Neuronal stem cell (in vitro differentiated cells): ENCODE measurements around the gene PTPRU.

Experiments
- DNase-seq: peaks from one replicate; pipeline ENCODE4 v3.0.0-alpha.2; 2013; ENCODE audit warnings: low spot score
- H2AFZ ChIP-seq: one replicate; pipeline ENCODE4 v1.6.1; 2013; ENCODE audit warnings: mild to moderate bottlenecking, low read length, inconsistent platforms
- H2AK5ac ChIP-seq: 2 replicates; pipeline ENCODE4 v1.6.1; 2013; ENCODE audit warnings: low read depth, mild to moderate bottlenecking, inconsistent platforms, low read length, moderate library complexity, mixed read lengths
- H2BK120ac ChIP-seq: 2 replicates; pipeline ENCODE4 v1.6.1; 2013; ENCODE audit warnings: low read depth, mild to moderate bottlenecking, inconsistent platforms, low read length, moderate library complexity, mixed read lengths
- H2BK12ac ChIP-seq: one replicate; pipeline ENCODE4 v1.6.1; 2013; ENCODE audit warnings: low read length, inconsistent platforms
- H2BK15ac ChIP-seq: 2 replicates; pipeline ENCODE4 v1.6.1; 2013; ENCODE audit warnings: mild to moderate bottlenecking, low read length, inconsistent platforms, mixed read lengths
- H2BK5ac ChIP-seq: one replicate; pipeline ENCODE4 v1.6.1; 2013; ENCODE audit warnings: inconsistent platforms, mild to moderate bottlenecking, low read length, moderate library complexity
- H3K14ac ChIP-seq: one replicate; pipeline ENCODE4 v1.6.1; 2013; ENCODE audit warnings: low read length, inconsistent platforms
- H3K18ac ChIP-seq: 2 replicates; pipeline ENCODE4 v1.6.1; 2013; ENCODE audit warnings: low read length, inconsistent platforms
- H3K23ac ChIP-seq: 2 replicates; pipeline ENCODE4 v1.6.1; 2013; ENCODE audit warnings: low read depth, mild to moderate bottlenecking, mixed read lengths, low read length, inconsistent platforms; ENCODE audit not compliant: poor library complexity
- H3K27ac ChIP-seq: replicated peaks from 3 replicates; pipeline ENCODE4 v1.5.1; 2013; ENCODE audit warnings: low read length, inconsistent platforms
- H3K27me3 ChIP-seq, 3 experiments: 2 replicates each; pipeline ENCODE4 v1.6.1; 2013; ENCODE audit warnings: low read length in 3 of 3, mild to moderate bottlenecking in 2 of 3, inconsistent platforms in 1 of 3, low read depth in 1 of 3, mixed read lengths in 1 of 3, moderate library complexity in 1 of 3; ENCODE audit not compliant: control insufficient read depth in 3 of 3, insufficient read depth in 3 of 3
- H3K36me3 ChIP-seq, 2 donors: replicated peaks in 1 of 2; 2 replicates each; pipeline ENCODE4 v1.6.1; 2013; ENCODE audit warnings: low read length in 2 of 2; ENCODE audit not compliant: control insufficient read depth in 2 of 2, insufficient read depth in 2 of 2
- H3K4ac ChIP-seq: 2 replicates; pipeline ENCODE4 v1.6.1; 2013; ENCODE audit warnings: inconsistent platforms, mild to moderate bottlenecking, low read length, moderate library complexity
- H3K4me1 ChIP-seq, 2 donors: 1 replicate in 1 of 2; 2 replicates in 1 of 2; pipeline ENCODE4 v1.6.1; 2013; ENCODE audit warnings: low read length in 2 of 2, low read depth in 1 of 2; ENCODE audit not compliant: control insufficient read depth in 2 of 2, insufficient read depth in 1 of 2
- H3K4me2 ChIP-seq: one replicate; pipeline ENCODE4 v1.6.1; 2013; ENCODE audit warnings: mild to moderate bottlenecking, low read length, inconsistent platforms; ENCODE audit not compliant: insufficient read depth, poor library complexity, severe bottlenecking
- H3K4me3 ChIP-seq, 2 donors: 2 replicates each; pipeline ENCODE4 v1.5.1; 2013; ENCODE audit warnings: low read length in 2 of 2, mild to moderate bottlenecking in 2 of 2, inconsistent platforms in 1 of 2, moderate library complexity in 1 of 2
- H3K79me1 ChIP-seq: one replicate; pipeline ENCODE4 v1.6.1; 2013; ENCODE audit warnings: low read depth, mild to moderate bottlenecking, inconsistent platforms, low read length, moderate library complexity
- H3K9ac ChIP-seq: one replicate; pipeline ENCODE4 v1.6.1; 2013; ENCODE audit warnings: mild to moderate bottlenecking, low read depth, low read length, inconsistent platforms; ENCODE audit not compliant: poor library complexity
- H3K9me3 ChIP-seq, 2 donors: replicated peaks in 1 of 2; 2 replicates each; pipeline versions ENCODE3 to v1.6.1; 2013; ENCODE audit warnings: low read length in 2 of 2, mild to moderate bottlenecking in 2 of 2, inconsistent platforms in 1 of 2, low read depth in 1 of 2, mixed read lengths in 1 of 2, moderate library complexity in 1 of 2; ENCODE audit not compliant: control insufficient read depth in 2 of 2, insufficient read depth in 1 of 2
- H4K8ac ChIP-seq: one replicate; pipeline ENCODE4 v1.6.1; 2013; ENCODE audit warnings: low read depth, mild to moderate bottlenecking, inconsistent platforms, low read length, moderate library complexity
- H4K91ac ChIP-seq: one replicate; pipeline ENCODE4 v1.6.1; 2013; ENCODE audit warnings: low read length, low read depth, mild to moderate bottlenecking, inconsistent platforms; ENCODE audit not compliant: poor library complexity
- WGBS, 2 donors: extraction: QIAGEN DNeasy Blood & Tissue Kit; methylation state at CpG; one replicate each; pipeline ENCODE4 v1.1.7; 2013; ENCODE audit warnings: missing lambda C conversion rate in 2 of 2, mixed read lengths in 1 of 2; ENCODE audit not compliant: insufficient read length in 2 of 2, insufficient replicate concordance in 1 of 2; ENCODE audit errors: extremely low coverage in 2 of 2; 5-methylcytosine and 5-hydroxymethylcytosine counted together

Gene PTPRU

GRCh38 chr1:29330089-29330488 lies 93.8 kb downstream of the PTPRU start:
- WGBS, 2 donors: no CpG with 5 or more reads among the region's 2 CpGs
- Histone ChIP-seq H3K79me1 (no peaks in the 10 kb centered on the region), H3K14ac (no peak overlapping the region), H4K91ac (no peak overlapping the region), H2AFZ (no peak overlapping the region), H4K8ac (no peak overlapping the region), H3K36me3 (no peaks in the 10 kb centered on the region), H3K4me2 (no peak overlapping the region), H2BK15ac (no peak overlapping the region), H2AK5ac (no peak overlapping the region), H3K27me3 (peaks cover 0 to 6% (median 0%) of the 10 kb centered on the region in 3 experiments), H3K23ac (no peak overlapping the region), H3K9ac (no peak overlapping the region), H2BK5ac (no peak overlapping the region), H3K4me3 (no peak overlapping the region), H3K4ac (no peak overlapping the region), H2BK120ac (no peak overlapping the region), H3K27ac (no peak overlapping the region), H2BK12ac (no peak overlapping the region), H3K4me1 (peaks cover 0 to 9% of the 10 kb centered on the region in 2 donors), H3K18ac (no peak overlapping the region), H3K9me3 (no peaks in the 10 kb centered on the region)
- DNase-seq: no peak

GRCh38 chr1:29330856-29331255 lies 94.5 kb downstream of the PTPRU start:
- H3K79me1 ChIP-seq: no peaks in the 10 kb centered on the region
- no peak overlapping the region for H3K4me2 ChIP-seq
- H3K4me1 ChIP-seq: peaks cover 0 to 1% of the 10 kb centered on the region in 2 donors
- H4K91ac ChIP-seq: no peak overlapping the region
- no peaks in the 10 kb centered on the region for H3K36me3 ChIP-seq
- no peak overlapping the region for H2AFZ ChIP-seq
- DNase-seq: no peak
- no peak overlapping the region for H3K23ac ChIP-seq
- no peak overlapping the region for H3K4ac ChIP-seq
- no peak overlapping the region for H2BK120ac ChIP-seq
- H3K4me3 ChIP-seq: no peak overlapping the region
- H4K8ac ChIP-seq: no peak overlapping the region
- no peak overlapping the region for H2AK5ac ChIP-seq
- no peak overlapping the region for H3K27ac ChIP-seq
- H2BK5ac ChIP-seq: no peak overlapping the region
- no peak overlapping the region for H2BK15ac ChIP-seq
- peaks cover 0 to 6% (median 0%) of the 10 kb centered on the region in 3 experiments for H3K27me3 ChIP-seq
- no peak overlapping the region for H2BK12ac ChIP-seq
- no peak overlapping the region for H3K14ac ChIP-seq
- H3K9me3 ChIP-seq: peaks cover 0 to under 1% of the 10 kb centered on the region in 2 donors
- H3K9ac ChIP-seq: no peak overlapping the region
- WGBS, 2 donors: no CpG with 5 or more reads among the region's 7 CpGs
- H3K18ac ChIP-seq: peak overlapping the region; percentile 20

- H2BK12ac ChIP-seq: no peak overlapping the region
- H2AFZ ChIP-seq: no peak overlapping the region
- peaks cover 0 to 2% of the 10 kb centered on the region in 2 donors for H3K9me3 ChIP-seq
- H3K14ac ChIP-seq: no peak overlapping the region
- no peaks in the 10 kb centered on the region for H3K79me1 ChIP-seq
- H3K18ac ChIP-seq: no peak overlapping the region
- H3K4me3 ChIP-seq: no peak overlapping the region
- no peak overlapping the region for H3K4me2 ChIP-seq
- no peak overlapping the region for H2BK15ac ChIP-seq
- no peak overlapping the region for H2BK120ac ChIP-seq
- H3K4ac ChIP-seq: no peak overlapping the region
- no peaks in the 10 kb centered on the region for H3K4me1 ChIP-seq
- no peak overlapping the region for H3K23ac ChIP-seq
- H4K91ac ChIP-seq: no peak overlapping the region
- no peak overlapping the region for H2AK5ac ChIP-seq
- H3K36me3 ChIP-seq: no peaks in the 10 kb centered on the region
- no peak overlapping the region for H4K8ac ChIP-seq
- no peak overlapping the region for H3K27ac ChIP-seq
- no peak overlapping the region for H3K9ac ChIP-seq
- no peak overlapping the region for H2BK5ac ChIP-seq
- H3K27me3 ChIP-seq: peaks cover 0 to 6% (median 0%) of the 10 kb centered on the region in 3 experiments
- DNase-seq: no peak
These were observed 95.0 kb downstream of the PTPRU start for GRCh38 chr1:29331309-29331708.

- no peak overlapping the region for H3K4ac ChIP-seq
- WGBS, 2 donors: no CpG with 5 or more reads among the region's 1 CpG
- H2AK5ac ChIP-seq: no peak overlapping the region
- no peak overlapping the region for H2BK15ac ChIP-seq
- DNase-seq: no peak
- H3K23ac ChIP-seq: no peak overlapping the region
- H3K9me3 ChIP-seq: peaks cover 0 to 2% of the 10 kb centered on the region in 2 donors
- no peak overlapping the region for H4K8ac ChIP-seq
- no peak overlapping the region for H3K27ac ChIP-seq
- no peak overlapping the region for H2BK5ac ChIP-seq
- no peaks in the 10 kb centered on the region for H3K4me1 ChIP-seq
- H3K9ac ChIP-seq: no peak overlapping the region
- no peak overlapping the region for H2BK12ac ChIP-seq
- H3K18ac ChIP-seq: no peak overlapping the region
- H4K91ac ChIP-seq: no peak overlapping the region
- no peaks in the 10 kb centered on the region for H3K36me3 ChIP-seq
- H3K27me3 ChIP-seq: peaks cover 0 to 6% (median 0%) of the 10 kb centered on the region in 3 experiments
- no peak overlapping the region for H2AFZ ChIP-seq
- no peak overlapping the region for H2BK120ac ChIP-seq
- H3K79me1 ChIP-seq: no peaks in the 10 kb centered on the region
- no peak overlapping the region for H3K4me3 ChIP-seq
- no peak overlapping the region for H3K4me2 ChIP-seq
- no peak overlapping the region for H3K14ac ChIP-seq
These were observed 95.4 kb downstream of the PTPRU start for GRCh38 chr1:29331729-29332128.
